K562 (cell line): Measurements from ENCODE around the gene VPS13D. TPM values are rescaled to one million over a fixed set of nuclear protein-coding genes. Genes with fewer than 3 reads are reported as not detected.

Experiments
- BACH1 ChIP-seq: fragments of 200-800 bp; sonication (Bioruptor generic); IDR thresholded peaks from 2 replicates; pipeline ENCODE4 v1.6.1; 2016; ENCODE audit warnings: missing genetic modification characterization, missing compliant biosample characterization
- BRD4 ChIP-seq: fragments of 200-600 bp; sonication (generic); IDR thresholded peaks from 2 replicates; pipeline ENCODE4 v1.6.1; 2017; ENCODE audit warnings: inconsistent platforms
- CC2D1A ChIP-seq: fragments of 450-650 bp; IDR thresholded peaks from 2 replicates; pipeline ENCODE4 v1.6.1; 2017; ENCODE audit warnings: mild to moderate bottlenecking
- CSDE1 ChIP-seq, 2 experiments: fragments of 450-650 bp; IDR thresholded peaks; 2 replicates each; pipeline ENCODE4 v1.6.1; 2016; ENCODE audit warnings: mild to moderate bottlenecking in 1 of 2
- ELF2 ChIP-seq: fragments of 250-450 bp; sonication (Bioruptor Pico); IDR thresholded peaks from 2 replicates; pipeline ENCODE4 v1.5.0; 2021; ENCODE audit warnings: mild to moderate bottlenecking
- HDAC6 ChIP-seq: IDR thresholded peaks from 2 replicates; pipeline ENCODE4 v1.6.1; 2012; ENCODE audit warnings: low read depth, mild to moderate bottlenecking, control low read depth, inconsistent platforms, low read length, moderate library complexity
- HDAC8 ChIP-seq: fragments of 450-650 bp; IDR thresholded peaks from 2 replicates; pipeline ENCODE4 v1.6.1; 2016; ENCODE audit warnings: mild to moderate bottlenecking, missing genetic modification characterization, moderate library complexity, missing compliant biosample characterization
- HNRNPL ChIP-seq: fragments of 200-400 bp; formaldehyde crosslinking; IDR thresholded peaks from 2 replicates; pipeline ENCODE4 v1.6.1; 2017; ENCODE audit warnings: low read depth, mild to moderate bottlenecking, low read length
- MEIS2 ChIP-seq: fragments of 450-650 bp; IDR thresholded peaks from 2 replicates; pipeline ENCODE4 v1.6.1; 2014; ENCODE audit warnings: mild to moderate bottlenecking; ENCODE audit not compliant: partially characterized antibody
- NCOA1 ChIP-seq: fragments of 450-650 bp; IDR thresholded peaks from 2 replicates; pipeline ENCODE4 v1.6.1; 2016; ENCODE audit warnings: low read depth
- RAD51 ChIP-seq: fragments of 450-650 bp; IDR thresholded peaks from 2 replicates; pipeline ENCODE4 v1.7.1; 2016; ENCODE audit warnings: low read depth, mild to moderate bottlenecking, borderline replicate concordance
- RBM14 ChIP-seq: fragments of 200-400 bp; formaldehyde crosslinking; IDR thresholded peaks from 2 replicates; pipeline ENCODE4 v1.6.1; 2018; ENCODE audit warnings: low read depth, mild to moderate bottlenecking, low read length, moderate library complexity, borderline replicate concordance; ENCODE audit not compliant: insufficient read depth
- RBM25 ChIP-seq: fragments of 200-400 bp; formaldehyde crosslinking; IDR thresholded peaks from 2 replicates; pipeline ENCODE4 v1.6.1; 2018; ENCODE audit warnings: low read length, low read depth, moderate library complexity; ENCODE audit not compliant: severe bottlenecking
- SLC30A9 ChIP-seq: fragments of 250-450 bp; sonication (Bioruptor Pico); IDR thresholded peaks from 2 replicates; pipeline ENCODE4 v1.8.0; 2022; ENCODE audit warnings: mild to moderate bottlenecking, moderate library complexity
- SMAD1 ChIP-seq: fragments of 150-350 bp; IDR thresholded peaks from 2 replicates; pipeline ENCODE4 v1.6.1; 2014; ENCODE audit warnings: low read length, low read depth; ENCODE audit not compliant: partially characterized antibody
- SRSF7 ChIP-seq: fragments of 200-400 bp; formaldehyde crosslinking; optimal IDR thresholded peaks from 2 replicates; pipeline ENCODE3; 2017; ENCODE audit warnings: mild to moderate bottlenecking, low read depth, low read length
- STAT5A ChIP-seq: IDR thresholded peaks from 2 replicates; pipeline ENCODE4 v1.6.1; 2012; ENCODE audit warnings: low read length, inconsistent platforms, borderline replicate concordance
- ZFP30 ChIP-seq: fragments of 250-450 bp; sonication (Bioruptor Pico); IDR thresholded peaks from 2 replicates; pipeline ENCODE4 v1.8.0; 2022; ENCODE audit warnings: moderate library complexity, mild to moderate bottlenecking, inconsistent platforms, borderline replicate concordance
- ZNF707 ChIP-seq: fragments of 250-450 bp; sonication (Bioruptor Pico); conservative IDR thresholded peaks from 2 replicates; pipeline ENCODE4 v1.8.0; 2022; ENCODE audit warnings: inconsistent platforms, mild to moderate bottlenecking, moderate library complexity
- polyA plus RNA-seq, 8 experiments: library from polyadenylated mRNA; depleted of rRNA in 4 of 8; stranded (reverse) in 5 of 8; unstranded in 3 of 8; fragments of >200 nt; fragmentation: Nextera tagmentation in 2 of 8; fragmentation: Illumina TruSeq in 1 of 8; extraction: Ambion mirVana in 2 of 8; extraction: Trizol in 1 of 8; gene quantifications; 2 replicates each; pipeline versions ENCODE4 v1.2.1 to v1.2.3, GENCODE V29; 2011 to 2014; ENCODE audit warnings: inconsistent platforms in 1 of 8, missing spikeins in 1 of 8
- total RNA-seq, 7 experiments: library from RNA; depleted of rRNA in 6 of 7; stranded (reverse); fragments of >200 nt in 6 of 7; fragmentation: Illumina TruSeq in 2 of 7; extraction: Trizol in 2 of 7; gene quantifications; 2 replicates each; pipeline versions ENCODE4 v1.2.1 to v1.2.3, GENCODE V29; 2011 to 2021; ENCODE audit warnings: low replicate concordance in 1 of 7
- TF ChIP-seq, protein P1 (sequence below): fragments of 250-450 bp; sonication (Bioruptor Pico); IDR thresholded peaks from 2 replicates; pipeline ENCODE4 v1.4.0; 2020; ENCODE audit warnings: mild to moderate bottlenecking, moderate library complexity
- TF ChIP-seq, protein P2 (sequence below): sonication (generic); formaldehyde crosslinking; IDR thresholded peaks from 2 replicates; pipeline ENCODE4 v1.8.0; 2022; ENCODE audit warnings: missing genetic modification reagents, mild to moderate bottlenecking, borderline replicate concordance
- TF ChIP-seq, protein P3 (sequence below): fragments of 250-450 bp; sonication (Bioruptor Pico); IDR thresholded peaks from 2 replicates; pipeline ENCODE4 v1.9.0; 2021; ENCODE audit warnings: mild to moderate bottlenecking, inconsistent platforms

VPS13D gene
- total and polyA plus RNA-seq, 9 of the 15 experiments (the other 6 are each of a cell fraction or from before 2014, with no cell fraction given) = 6.1 to 51.5 (median 38.5) TPM

DNA sequence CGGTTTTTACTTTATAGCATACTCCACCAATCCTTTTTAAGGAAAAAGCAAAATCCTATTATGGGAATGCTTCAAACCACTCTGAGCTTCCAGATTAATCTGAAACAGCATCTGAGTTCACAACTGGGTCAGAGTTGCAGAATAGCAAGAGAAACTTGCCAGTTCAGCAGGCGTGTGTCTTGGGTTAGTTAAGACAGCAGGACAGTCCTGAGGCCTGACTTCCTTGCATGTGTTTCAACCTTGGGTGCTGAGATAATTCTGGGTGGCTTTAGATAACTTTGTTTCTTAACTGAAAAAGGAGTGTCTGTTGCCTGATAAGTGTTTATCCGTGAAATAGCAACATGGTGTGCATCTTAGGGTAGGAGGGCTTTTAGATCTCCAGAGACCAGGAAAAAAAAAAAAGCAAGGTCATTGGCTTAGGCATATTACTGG lies 218.9 kb downstream of the VPS13D start (continued):
- TF ChIP-seq, protein P1, sequence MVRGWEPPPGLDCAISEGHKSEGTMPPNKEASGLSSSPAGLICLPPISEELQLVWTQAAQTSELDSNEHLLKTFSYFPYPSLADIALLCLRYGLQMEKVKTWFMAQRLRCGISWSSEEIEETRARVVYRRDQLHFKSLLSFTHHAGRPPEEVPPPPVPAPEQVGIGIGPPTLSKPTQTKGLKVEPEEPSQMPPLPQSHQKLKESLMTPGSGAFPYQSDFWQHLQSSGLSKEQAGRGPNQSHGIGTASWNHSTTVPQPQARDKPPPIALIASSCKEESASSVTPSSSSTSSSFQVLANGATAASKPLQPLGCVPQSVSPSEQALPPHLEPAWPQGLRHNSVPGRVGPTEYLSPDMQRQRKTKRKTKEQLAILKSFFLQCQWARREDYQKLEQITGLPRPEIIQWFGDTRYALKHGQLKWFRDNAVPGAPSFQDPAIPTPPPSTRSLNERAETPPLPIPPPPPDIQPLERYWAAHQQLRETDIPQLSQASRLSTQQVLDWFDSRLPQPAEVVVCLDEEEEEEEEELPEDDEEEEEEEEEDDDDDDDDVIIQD (CRISPR knock-in tag) = no peak
- TF ChIP-seq MEIS2 = peak; percentile 72
- TF ChIP-seq ZNF707 = peak; percentile 40; the same call in 1 of the 2 replicates
- TF ChIP-seq RAD51 = peak; percentile 65; the same call in 1 of the 2 replicates
- TF ChIP-seq, protein P2, sequence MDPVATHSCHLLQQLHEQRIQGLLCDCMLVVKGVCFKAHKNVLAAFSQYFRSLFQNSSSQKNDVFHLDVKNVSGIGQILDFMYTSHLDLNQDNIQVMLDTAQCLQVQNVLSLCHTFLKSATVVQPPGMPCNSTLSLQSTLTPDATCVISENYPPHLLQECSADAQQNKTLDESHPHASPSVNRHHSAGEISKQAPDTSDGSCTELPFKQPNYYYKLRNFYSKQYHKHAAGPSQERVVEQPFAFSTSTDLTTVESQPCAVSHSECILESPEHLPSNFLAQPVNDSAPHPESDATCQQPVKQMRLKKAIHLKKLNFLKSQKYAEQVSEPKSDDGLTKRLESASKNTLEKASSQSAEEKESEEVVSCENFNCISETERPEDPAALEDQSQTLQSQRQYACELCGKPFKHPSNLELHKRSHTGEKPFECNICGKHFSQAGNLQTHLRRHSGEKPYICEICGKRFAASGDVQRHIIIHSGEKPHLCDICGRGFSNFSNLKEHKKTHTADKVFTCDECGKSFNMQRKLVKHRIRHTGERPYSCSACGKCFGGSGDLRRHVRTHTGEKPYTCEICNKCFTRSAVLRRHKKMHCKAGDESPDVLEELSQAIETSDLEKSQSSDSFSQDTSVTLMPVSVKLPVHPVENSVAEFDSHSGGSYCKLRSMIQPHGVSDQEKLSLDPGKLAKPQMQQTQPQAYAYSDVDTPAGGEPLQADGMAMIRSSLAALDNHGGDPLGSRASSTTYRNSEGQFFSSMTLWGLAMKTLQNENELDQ (CRISPR knock-in tag) = no peak
- TF ChIP-seq STAT5A = peak; percentile 99
- TF ChIP-seq RBM25 = no peak
- TF ChIP-seq ELF2 = no peak
- no peak for TF ChIP-seq SRSF7
- peak; percentile 99 for TF ChIP-seq NCOA1
- no peak for TF ChIP-seq HNRNPL
- TF ChIP-seq SMAD1 = peak; percentile 98
- TF ChIP-seq BACH1 = no peak; the same call in 1 of the 2 replicates
- TF ChIP-seq CSDE1 (IDR thresholded peaks at IDR 0.05) = no peak; a peak in 1 of 4 replicates
- TF ChIP-seq RBM14 = no peak
- no peak for TF ChIP-seq HDAC6
- TF ChIP-seq SLC30A9 (CRISPR knock-in tag) = no peak
- TF ChIP-seq HDAC8 (tag) = no peak; the same call in 1 of the 2 replicates
- TF ChIP-seq BRD4 = no peak
- no peak for TF ChIP-seq ZFP30 (CRISPR knock-in tag)
- TF ChIP-seq CC2D1A = peak; percentile 100
- TF ChIP-seq, protein P3, sequence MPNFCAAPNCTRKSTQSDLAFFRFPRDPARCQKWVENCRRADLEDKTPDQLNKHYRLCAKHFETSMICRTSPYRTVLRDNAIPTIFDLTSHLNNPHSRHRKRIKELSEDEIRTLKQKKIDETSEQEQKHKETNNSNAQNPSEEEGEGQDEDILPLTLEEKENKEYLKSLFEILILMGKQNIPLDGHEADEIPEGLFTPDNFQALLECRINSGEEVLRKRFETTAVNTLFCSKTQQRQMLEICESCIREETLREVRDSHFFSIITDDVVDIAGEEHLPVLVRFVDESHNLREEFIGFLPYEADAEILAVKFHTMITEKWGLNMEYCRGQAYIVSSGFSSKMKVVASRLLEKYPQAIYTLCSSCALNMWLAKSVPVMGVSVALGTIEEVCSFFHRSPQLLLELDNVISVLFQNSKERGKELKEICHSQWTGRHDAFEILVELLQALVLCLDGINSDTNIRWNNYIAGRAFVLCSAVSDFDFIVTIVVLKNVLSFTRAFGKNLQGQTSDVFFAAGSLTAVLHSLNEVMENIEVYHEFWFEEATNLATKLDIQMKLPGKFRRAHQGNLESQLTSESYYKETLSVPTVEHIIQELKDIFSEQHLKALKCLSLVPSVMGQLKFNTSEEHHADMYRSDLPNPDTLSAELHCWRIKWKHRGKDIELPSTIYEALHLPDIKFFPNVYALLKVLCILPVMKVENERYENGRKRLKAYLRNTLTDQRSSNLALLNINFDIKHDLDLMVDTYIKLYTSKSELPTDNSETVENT (CRISPR knock-in tag) = 0 out of 2 replicates have a peak, but pooled peaks have one; percentile 67
